NOMO-1 treated with dmso at 0.1 percent for 144 hours (cell line): ENCODE data around the gene GPR21.

Source experiments
- DNase-seq: peaks from one replicate; lab custom pipeline; 2025; ENCODE audit not compliant: unreplicated experiment; lab: John Stamatoyannopoulos, UW

The GPR21 gene

GRCh38 chr9:123033864-123034601 lies 566 bp downstream of the GPR21 start:
- no peak for DNase-seq

DNA sequence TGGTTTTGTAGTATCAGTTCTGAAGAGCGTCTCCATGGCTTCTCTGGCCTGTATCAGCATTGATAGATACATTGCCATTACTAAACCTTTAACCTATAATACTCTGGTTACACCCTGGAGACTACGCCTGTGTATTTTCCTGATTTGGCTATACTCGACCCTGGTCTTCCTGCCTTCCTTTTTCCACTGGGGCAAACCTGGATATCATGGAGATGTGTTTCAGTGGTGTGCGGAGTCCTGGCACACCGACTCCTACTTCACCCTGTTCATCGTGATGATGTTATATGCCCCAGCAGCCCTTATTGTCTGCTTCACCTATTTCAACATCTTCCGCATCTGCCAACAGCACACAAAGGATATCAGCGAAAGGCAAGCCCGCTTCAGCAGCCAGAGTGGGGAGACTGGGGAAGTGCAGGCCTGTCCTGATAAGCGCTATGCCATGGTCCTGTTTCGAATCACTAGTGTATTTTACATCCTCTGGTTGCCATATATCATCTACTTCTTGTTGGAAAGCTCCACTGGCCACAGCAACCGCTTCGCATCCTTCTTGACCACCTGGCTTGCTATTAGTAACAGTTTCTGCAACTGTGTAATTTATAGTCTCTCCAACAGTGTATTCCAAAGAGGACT lies 1.5 kb downstream of the GPR21 start:
- DNase-seq, result no peak

DNA sequence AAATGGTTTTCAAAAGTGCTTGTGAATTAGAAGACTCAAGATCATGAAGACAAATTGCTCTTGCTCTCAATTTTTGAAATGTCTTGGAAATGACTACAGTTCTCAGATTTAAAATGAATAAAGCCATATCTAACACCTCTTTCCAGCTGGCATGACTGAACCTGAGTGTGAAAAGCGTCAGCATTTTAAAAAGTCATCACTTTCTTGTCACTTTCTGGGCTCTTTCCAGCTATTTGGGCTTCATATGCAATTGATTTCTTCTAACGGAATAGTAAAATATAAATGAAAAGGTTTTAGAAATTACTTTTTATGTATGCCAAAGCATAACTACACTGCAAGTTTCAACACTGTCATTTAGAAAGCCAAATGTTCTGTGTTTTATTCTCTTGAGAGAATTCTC lies 2.3 kb downstream of the GPR21 start:
- no peak for DNase-seq

DNA sequence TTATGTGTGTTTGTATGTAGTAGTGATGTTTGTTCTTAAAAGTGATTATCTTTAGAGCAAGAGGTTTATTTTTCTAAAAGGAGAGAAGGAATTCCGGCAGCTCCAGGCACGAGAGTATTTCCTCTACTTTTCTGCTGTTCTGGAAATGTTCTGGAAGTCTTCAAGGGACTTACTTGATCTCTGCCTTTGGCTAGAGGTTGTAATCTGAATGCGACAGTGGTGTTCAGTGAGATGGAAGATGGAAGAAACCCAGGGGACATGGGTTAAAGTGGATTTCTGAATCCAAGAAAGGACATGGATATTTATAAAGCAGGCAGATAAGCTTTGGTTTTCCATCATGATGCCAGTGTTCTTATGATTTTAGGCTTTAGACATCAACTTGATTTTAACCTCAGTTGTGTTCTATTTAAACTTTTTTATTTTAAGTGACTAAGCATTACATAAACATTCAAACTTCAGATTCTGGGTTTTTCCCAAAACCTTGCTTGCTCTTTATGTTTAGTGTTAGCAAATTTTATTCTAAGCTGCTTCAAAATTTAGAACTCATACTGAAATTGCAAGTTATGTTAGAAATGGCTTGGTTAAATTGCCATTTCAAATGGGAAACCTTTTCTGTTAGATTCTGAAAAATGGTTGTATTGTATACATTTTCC lies 3.6 kb downstream of the GPR21 start:
- no peak for DNase-seq

DNA sequence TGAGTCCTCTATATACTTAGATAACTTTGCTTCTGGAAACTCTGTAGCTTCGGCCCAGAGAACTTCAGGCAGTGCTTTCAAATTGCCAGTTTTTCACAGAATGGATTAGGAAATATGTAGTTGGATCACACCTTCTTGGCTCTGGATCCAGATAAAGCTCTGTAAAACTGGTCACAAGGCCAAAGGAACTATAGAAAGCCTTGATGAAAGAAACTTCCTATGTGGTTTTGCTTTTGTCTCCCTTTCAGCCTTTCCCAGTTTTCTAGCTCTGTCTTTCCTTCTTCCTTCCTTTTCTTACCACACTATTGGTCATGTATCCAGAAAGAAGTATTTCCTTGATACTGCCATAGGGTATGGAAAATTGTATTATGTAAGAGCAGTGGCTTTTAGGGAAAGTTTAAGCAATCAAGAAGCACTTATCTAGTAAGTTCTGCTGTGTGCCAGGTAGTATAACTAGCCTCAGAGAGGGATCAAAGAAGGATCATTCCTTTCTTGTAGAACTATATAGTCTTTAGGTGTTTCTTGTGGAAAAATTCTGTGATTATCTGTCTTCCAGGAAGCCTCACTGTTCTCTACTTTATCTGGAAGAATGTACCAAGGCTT lies 6.3 kb downstream of the GPR21 start:
- DNase-seq, result no peak

- no peak for DNase-seq
Observed at GRCh38 chr9:123040801-123041200, 7.3 kb downstream of the GPR21 start.

GRCh38 chr9:123041489-123041888 lies 8.0 kb downstream of the GPR21 start:
- DNase-seq, result no peak

DNA sequence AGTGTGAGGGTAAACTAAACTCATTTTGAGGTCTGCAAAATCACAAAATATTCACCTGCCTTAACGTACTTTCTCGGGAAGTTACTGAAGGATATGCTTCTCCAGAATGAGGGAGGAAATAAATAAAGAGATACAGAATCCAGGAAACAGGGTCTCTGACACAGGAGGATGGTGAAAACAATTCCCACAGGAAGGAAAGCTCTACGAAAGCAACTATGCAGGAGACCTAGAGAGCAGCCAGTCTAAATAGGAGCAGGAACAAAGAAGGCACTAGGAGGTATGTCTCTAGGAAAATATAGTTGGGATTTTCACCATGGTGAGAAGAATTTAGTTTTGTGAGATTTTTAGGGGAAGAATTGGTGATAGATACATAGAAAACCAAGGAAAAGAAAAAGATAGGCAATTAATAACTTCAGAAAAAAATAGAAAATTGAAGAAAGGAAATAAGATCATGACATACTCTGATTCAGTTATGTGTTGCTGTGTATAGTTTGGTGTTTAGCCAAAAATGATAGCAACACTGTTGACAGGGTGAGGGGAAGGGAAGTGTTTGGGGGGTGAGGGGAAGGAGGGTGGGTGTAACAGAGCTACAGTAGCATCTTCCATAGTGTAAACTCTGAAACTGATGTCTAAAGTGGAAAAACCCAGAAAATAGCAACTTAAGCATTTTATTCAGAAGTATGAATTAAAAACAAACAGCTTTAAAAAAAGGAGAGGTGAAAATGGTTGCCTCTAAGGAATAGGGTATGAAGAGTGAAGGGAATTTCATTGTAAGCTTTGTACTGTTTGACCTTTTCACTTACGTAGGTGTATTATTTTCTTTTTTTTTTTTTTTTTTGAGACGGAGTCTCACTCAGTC lies 9.8 kb downstream of the GPR21 start:
- no peak for DNase-seq

- no peak for DNase-seq
Observed at GRCh38 chr9:123044586-123044985, 11.1 kb downstream of the GPR21 start.

GRCh38 chr9:123046406-123047195 lies 13.1 kb downstream of the GPR21 start:
- no peak for DNase-seq

DNA sequence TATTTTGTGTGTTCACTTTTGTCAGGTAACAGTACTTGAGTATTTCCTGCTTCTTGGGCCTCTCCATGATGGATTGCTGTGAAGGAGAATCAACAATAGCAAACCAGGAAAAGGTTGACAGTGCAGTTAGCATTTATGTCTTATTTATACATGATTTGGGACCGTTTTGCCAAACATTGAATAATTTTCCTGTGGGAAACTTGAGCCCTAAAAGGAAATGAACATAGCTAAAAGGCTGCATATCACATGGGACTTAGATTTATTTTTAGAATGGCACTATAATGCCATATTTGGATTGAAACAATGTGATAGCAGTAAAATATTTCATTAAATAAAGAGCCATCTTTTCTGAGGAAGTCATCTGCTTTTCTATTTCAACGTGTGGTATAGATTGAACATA lies 15.3 kb downstream of the GPR21 start:
- DNase-seq, result no peak

DNA sequence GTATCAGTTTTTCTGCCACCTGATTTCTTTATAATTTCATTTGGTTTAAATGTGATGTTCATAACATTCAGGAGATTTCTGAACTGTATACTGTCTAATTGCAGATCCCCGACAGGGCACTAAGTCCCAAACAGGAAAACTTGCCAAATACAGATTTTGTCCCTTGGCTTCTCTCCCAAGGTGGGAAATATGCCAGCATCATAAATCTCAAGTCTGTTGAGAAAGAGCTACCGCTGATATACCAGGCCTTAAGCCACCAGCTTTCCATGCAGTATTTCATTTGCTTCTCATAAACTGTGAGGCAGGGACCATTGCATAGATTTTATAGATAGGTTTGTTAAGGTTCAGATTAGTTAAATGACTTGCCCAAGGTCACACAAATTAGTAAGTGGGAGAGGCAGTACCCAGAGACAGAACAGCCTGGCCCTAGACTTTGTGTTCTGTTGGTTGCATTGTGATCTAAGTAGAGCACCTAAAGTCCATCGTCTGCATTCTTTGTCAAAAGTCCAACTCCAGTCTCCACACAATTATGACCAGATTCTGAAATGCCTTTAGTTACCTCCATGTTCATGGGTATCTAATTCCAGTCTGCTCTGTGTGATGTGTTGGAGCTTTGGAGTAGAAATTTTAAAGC lies 16.2 kb downstream of the GPR21 start:
- no peak for DNase-seq

GRCh38 chr9:123053046-123053445 lies 19.6 kb downstream of the GPR21 start:
- DNase-seq, result no peak

DNA sequence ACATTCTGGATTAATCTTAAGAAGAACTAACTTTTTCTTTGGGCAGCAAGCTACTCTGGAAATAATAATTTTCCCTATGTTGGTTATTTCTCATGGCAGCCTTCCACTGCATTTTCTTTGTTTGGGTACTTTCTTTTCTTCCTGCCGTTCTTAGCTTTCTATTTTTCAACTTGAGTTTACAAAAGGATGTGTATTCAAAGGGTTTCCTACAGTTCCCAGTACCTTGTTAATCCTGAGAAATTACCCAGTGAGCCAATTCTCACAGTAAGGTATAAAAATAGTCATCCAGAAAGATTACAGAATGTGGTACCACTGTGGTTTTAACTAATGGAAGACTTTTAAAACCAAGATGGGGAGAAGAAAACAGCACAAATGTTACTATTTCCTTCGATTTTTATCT lies 20.2 kb downstream of the GPR21 start:
- no peak for DNase-seq

GRCh38 chr9:123058834-123059233 lies 25.4 kb downstream of the GPR21 start:
- DNase-seq, result no peak

GRCh38 chr9:123059472-123060220 lies 26.2 kb downstream of the GPR21 start:
- DNase-seq, result no peak

DNA sequence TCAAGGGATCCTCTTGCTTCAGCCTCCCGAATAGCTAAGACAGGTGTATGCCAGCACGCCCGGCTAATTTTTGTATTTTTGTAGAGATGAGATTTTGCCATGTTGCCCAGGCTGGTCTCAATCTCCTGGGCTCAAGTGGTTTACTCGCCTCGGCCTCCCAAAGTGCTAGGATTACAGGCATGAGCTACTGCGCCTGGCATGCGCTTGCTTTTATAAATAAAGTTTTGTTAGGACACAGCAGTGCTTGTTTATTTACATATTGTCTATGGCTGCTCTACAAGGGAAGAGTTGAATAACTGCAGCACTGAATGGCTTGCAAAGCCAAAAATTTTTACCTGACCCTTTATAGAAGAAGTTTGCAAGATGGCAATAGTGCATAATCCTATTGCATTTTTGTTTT lies 27.7 kb downstream of the GPR21 start:
- no peak for DNase-seq

DNA sequence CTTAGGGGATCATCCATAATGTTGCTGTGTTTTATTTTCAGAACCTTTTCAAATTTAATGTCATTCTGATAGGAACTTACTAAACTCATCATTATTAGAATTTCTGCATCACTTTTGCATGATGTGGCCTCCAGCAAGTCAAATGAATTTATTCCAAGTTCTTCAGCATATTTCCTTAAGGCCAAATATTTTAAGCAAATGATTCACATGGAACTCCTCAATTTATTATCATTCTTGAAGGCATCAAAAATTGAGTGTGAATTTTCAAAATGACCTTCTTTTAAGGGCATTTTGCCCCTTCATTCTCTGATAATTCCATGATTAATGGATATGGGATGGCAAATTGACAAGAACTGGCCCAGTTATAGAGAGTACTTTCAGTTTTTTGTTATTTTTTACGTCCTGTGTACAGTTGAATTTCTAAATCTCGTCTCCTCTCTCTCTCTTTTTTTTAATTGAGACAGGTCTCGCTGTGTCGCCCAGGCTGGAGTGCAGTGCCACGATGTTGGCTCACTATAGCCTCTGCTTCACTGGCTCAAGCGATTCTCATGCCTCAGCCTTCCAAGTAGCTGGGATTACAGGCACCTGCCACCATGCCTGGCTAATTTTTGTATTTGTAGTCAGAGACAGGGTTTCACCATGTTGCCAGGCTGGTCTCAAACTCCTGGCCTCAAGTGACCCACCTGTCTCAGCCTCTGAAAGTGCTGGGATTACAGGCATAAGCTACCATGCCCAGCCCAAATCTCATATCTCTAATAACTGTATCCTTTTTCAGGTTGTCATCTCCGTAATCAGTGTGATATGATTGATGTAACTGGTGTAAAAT lies 29.1 kb downstream of the GPR21 start:
- DNase-seq, result no peak
